Measurements from ENCODE around the gene C6orf132.

Gene C6orf132

GRCh38 chr6:42095776-42096541 lies 46.5 kb downstream of the C6orf132 start:
- Histone ChIP-seq H3K4me1 (ENCODE audit: low read depth, poor library complexity, severe bottlenecking) (no peaks in the 10 kb centered on the region), H3K4me2 (no peak overlapping the region), H4K20me1 (ENCODE audit: insufficient read depth) (no peaks in the 10 kb centered on the region), H3K27me3 (ENCODE audit: insufficient read depth, low read depth) (no peaks in the 10 kb centered on the region), H3K9ac (no peak overlapping the region), H2AFZ (ENCODE audit: low read depth) (no peak overlapping the region), H3K4me3 (IDR thresholded peaks at IDR 0.05; ENCODE audit: insufficient read depth, low read depth, low read length) (no peak overlapping the region), H3K79me2 (ENCODE audit: insufficient read depth, low read depth) (no peaks in the 10 kb centered on the region), H3K27ac (no peak overlapping the region), H3K36me3 (ENCODE audit: insufficient read depth) (no peaks in the 10 kb centered on the region)
- TF ChIP-seq, protein P1, sequence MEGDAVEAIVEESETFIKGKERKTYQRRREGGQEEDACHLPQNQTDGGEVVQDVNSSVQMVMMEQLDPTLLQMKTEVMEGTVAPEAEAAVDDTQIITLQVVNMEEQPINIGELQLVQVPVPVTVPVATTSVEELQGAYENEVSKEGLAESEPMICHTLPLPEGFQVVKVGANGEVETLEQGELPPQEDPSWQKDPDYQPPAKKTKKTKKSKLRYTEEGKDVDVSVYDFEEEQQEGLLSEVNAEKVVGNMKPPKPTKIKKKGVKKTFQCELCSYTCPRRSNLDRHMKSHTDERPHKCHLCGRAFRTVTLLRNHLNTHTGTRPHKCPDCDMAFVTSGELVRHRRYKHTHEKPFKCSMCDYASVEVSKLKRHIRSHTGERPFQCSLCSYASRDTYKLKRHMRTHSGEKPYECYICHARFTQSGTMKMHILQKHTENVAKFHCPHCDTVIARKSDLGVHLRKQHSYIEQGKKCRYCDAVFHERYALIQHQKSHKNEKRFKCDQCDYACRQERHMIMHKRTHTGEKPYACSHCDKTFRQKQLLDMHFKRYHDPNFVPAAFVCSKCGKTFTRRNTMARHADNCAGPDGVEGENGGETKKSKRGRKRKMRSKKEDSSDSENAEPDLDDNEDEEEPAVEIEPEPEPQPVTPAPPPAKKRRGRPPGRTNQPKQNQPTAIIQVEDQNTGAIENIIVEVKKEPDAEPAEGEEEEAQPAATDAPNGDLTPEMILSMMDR (conservative IDR thresholded peaks at IDR 0.05; ENCODE audit: low read depth, low read length): 0 out of 2 replicates have a peak, but pooled peaks have one; percentile 19

- Histone ChIP-seq H3K4me3 (IDR thresholded peaks at IDR 0.05; ENCODE audit: insufficient read depth, low read depth, low read length) (no peak overlapping the region), H2AFZ (ENCODE audit: low read depth) (no peak overlapping the region), H3K36me3 (ENCODE audit: insufficient read depth) (no peaks in the 10 kb centered on the region), H3K9ac (no peak overlapping the region), H3K27ac (no peak overlapping the region), H3K79me2 (ENCODE audit: insufficient read depth, low read depth) (no peaks in the 10 kb centered on the region), H4K20me1 (ENCODE audit: insufficient read depth) (no peaks in the 10 kb centered on the region), H3K4me2 (no peak overlapping the region), H3K4me1 (ENCODE audit: low read depth, poor library complexity, severe bottlenecking) (no peaks in the 10 kb centered on the region), H3K27me3 (ENCODE audit: insufficient read depth, low read depth) (no peaks in the 10 kb centered on the region)
- TF ChIP-seq, protein P1 (conservative IDR thresholded peaks at IDR 0.05; ENCODE audit: low read depth, low read length): no peak
Measured at GRCh38 chr6:42095094-42095493, 47.3 kb downstream of the C6orf132 start.

DNA sequence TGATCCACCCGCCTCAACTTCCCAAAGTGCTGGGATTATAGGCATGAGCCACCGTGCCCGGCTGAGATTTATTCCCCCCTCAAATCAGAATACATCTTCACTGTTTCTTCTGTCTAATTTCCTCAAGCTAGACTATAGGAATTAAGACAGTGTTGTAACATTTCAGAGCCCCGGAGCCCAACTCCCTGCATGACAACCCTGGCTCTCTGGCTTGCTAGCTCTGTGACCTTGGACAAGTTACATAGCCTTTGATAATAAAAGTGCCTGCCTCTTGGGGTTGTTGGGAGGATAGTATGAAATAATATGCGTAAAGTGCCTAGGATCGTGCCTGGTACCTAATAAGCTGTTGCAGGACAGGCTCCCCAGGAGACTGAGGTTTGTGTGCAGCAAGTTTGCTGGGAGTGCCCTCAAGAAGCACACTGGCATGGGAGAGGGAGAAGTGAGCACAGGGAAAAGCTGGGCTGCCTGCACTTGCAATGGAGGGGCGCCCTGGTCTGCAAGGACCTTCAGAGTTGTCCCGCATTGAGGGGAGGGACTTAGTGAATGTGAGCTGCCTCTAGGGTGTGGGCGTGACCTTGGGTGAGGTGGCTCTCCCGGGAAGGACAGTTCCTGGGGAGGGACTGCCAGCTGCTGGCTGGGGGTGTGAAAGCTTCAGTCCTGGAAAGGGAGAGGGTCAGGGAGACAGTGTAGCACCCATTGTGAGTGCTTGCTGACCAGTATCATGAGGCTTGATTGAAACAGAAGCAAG lies 48.7 kb downstream of the C6orf132 start:
- H3K4me2 ChIP-seq: no peak overlapping the region
- no peak overlapping the region for H3K4me3 ChIP-seq (IDR thresholded peaks at IDR 0.05; ENCODE audit: insufficient read depth, low read depth, low read length)
- H3K27ac ChIP-seq: no peak overlapping the region
- no peaks in the 10 kb centered on the region for H3K27me3 ChIP-seq (ENCODE audit: insufficient read depth, low read depth)
- H3K9ac ChIP-seq: no peak overlapping the region
- H3K79me2 ChIP-seq (ENCODE audit: insufficient read depth, low read depth): no peaks in the 10 kb centered on the region
- no peak overlapping the region for H2AFZ ChIP-seq (ENCODE audit: low read depth)
- no peaks in the 10 kb centered on the region for H3K36me3 ChIP-seq (ENCODE audit: insufficient read depth)
- H4K20me1 ChIP-seq (ENCODE audit: insufficient read depth): no peaks in the 10 kb centered on the region
- no peaks in the 10 kb centered on the region for H3K4me1 ChIP-seq (ENCODE audit: low read depth, poor library complexity, severe bottlenecking)
- TF ChIP-seq, protein P1 (conservative IDR thresholded peaks at IDR 0.05; ENCODE audit: low read depth, low read length): no peak

GRCh38 chr6:42091718-42092023 lies 50.7 kb downstream of the C6orf132 start:
- H3K27me3 ChIP-seq (ENCODE audit: insufficient read depth, low read depth): no peaks in the 10 kb centered on the region
- no peak overlapping the region for H3K9ac ChIP-seq
- H4K20me1 ChIP-seq (ENCODE audit: insufficient read depth): no peaks in the 10 kb centered on the region
- no peak overlapping the region for H3K4me3 ChIP-seq (IDR thresholded peaks at IDR 0.05; ENCODE audit: insufficient read depth, low read depth, low read length)
- H3K79me2 ChIP-seq (ENCODE audit: insufficient read depth, low read depth): no peaks in the 10 kb centered on the region
- H3K4me2 ChIP-seq: no peak overlapping the region
- H3K4me1 ChIP-seq (ENCODE audit: low read depth, poor library complexity, severe bottlenecking): no peaks in the 10 kb centered on the region
- H3K27ac ChIP-seq: no peak overlapping the region
- no peaks in the 10 kb centered on the region for H3K36me3 ChIP-seq (ENCODE audit: insufficient read depth)
- TF ChIP-seq, protein P1 (conservative IDR thresholded peaks at IDR 0.05; ENCODE audit: low read depth, low read length): no peak
- no peak overlapping the region for H2AFZ ChIP-seq (ENCODE audit: low read depth)
